BJ (cell line): ENCODE results near the gene CD82. TPM values are rescaled to one million over a fixed set of nuclear protein-coding genes. Genes with fewer than 3 reads are reported as not detected.

Experiments
- CTCF ChIA-PET: fragments of 350-600 bp; formaldehyde crosslinking; extraction: SDS; loops from one replicate; lab custom pipeline; 2021; ENCODE audit warnings: antibody characterized with exemption, inconsistent platforms; lab: Yijun Ruan, JAX
- POLR2A ChIA-PET: fragments of 300-600 bp; sonication (Branson Sonifier 250); formaldehyde crosslinking; extraction: SDS; loops from one replicate; lab custom pipeline; 2021; ENCODE audit warnings: antibody characterized with exemption; lab: Charles Lee
- DNase-seq: peaks from one replicate; pipeline ENCODE4 v3.0.0-alpha.2; 2011; ENCODE audit warnings: low read depth
- H3K27me3 ChIP-seq: 2 replicates; pipeline ENCODE4 v1.6.0; 2011; ENCODE audit warnings: low read length; ENCODE audit not compliant: control insufficient read depth, insufficient read depth
- H3K36me3 ChIP-seq: 2 replicates; pipeline ENCODE4 v1.5.1; 2011; ENCODE audit warnings: low read length; ENCODE audit not compliant: control insufficient read depth, insufficient read depth
- H3K4me3 ChIP-seq: 2 replicates; pipeline ENCODE4 v1.5.1; 2011; ENCODE audit warnings: low read depth, mild to moderate bottlenecking, control low read depth, low read length
- polyA plus RNA-seq: library from polyadenylated mRNA; depleted of rRNA; stranded (reverse); fragments of >200 nt; gene quantifications from 2 replicates; pipeline ENCODE4 v1.2.3, GENCODE V29; 2011
- TF ChIP-seq, protein P1 (sequence below): IDR thresholded peaks from 2 replicates; pipeline ENCODE4 v1.5.1; 2011; ENCODE audit warnings: low read depth, mild to moderate bottlenecking, control low read depth, inconsistent platforms, low read length, moderate library complexity; ENCODE audit not compliant: insufficient read depth

CD82 gene
- polyA plus RNA-seq, 1 experiment = 28.1 TPM

GRCh38 chr11:44615913-44616791 is 50.7 kb downstream of the CD82 start:
- TF ChIP-seq, protein P1, sequence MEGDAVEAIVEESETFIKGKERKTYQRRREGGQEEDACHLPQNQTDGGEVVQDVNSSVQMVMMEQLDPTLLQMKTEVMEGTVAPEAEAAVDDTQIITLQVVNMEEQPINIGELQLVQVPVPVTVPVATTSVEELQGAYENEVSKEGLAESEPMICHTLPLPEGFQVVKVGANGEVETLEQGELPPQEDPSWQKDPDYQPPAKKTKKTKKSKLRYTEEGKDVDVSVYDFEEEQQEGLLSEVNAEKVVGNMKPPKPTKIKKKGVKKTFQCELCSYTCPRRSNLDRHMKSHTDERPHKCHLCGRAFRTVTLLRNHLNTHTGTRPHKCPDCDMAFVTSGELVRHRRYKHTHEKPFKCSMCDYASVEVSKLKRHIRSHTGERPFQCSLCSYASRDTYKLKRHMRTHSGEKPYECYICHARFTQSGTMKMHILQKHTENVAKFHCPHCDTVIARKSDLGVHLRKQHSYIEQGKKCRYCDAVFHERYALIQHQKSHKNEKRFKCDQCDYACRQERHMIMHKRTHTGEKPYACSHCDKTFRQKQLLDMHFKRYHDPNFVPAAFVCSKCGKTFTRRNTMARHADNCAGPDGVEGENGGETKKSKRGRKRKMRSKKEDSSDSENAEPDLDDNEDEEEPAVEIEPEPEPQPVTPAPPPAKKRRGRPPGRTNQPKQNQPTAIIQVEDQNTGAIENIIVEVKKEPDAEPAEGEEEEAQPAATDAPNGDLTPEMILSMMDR = no peak
- POLR2A ChIA-PET = no interaction called here
- CTCF ChIA-PET = interaction anchor here (1.0 to 16.7 kb wide), 30 partner anchors 10 to 533 kb away, joined by 3 to 606 read pairs (median 6); partner anchors contain the start of gene CD82

DNA sequence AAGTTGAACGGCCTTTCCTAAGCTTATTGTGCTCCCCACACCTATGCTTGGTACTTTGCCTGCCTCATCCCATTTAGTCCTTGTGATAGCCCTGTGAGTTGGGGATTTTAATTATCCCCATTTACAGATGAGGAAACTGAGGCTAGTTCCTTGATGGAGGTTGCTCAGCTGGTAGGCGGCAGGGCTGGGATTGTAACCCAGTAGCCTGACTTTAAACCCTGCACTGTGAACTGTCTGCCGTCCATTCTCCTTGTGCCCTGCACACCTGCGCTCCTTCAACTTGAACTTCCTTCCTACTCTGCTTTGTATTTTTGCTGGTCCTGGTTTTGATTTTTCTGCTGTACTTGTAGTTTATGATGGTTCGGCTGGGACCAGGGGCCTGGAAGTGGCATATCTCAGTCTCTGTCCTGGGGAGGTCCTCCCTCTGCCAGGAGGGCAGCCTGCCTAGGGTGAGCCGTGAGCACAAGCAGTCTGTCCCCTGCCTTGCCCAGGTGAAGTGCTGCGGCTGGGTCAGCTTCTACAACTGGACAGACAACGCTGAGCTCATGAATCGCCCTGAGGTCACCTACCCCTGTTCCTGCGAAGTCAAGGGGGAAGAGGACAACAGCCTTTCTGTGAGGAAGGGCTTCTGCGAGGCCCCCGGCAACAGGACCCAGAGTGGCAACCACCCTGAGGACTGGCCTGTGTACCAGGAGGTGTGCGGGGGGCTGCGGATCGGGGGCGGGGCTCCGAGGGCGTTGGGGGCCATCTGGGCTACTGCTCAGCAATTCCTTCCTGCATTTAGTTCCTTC is 52.4 kb downstream of the CD82 start:
- H3K27me3 ChIP-seq = no peaks in the 10 kb centered on the region
- ChIA-PET POLR2A (no interaction called here), CTCF (interaction anchor here (0.7 to 16.7 kb wide), 33 partner anchors 9 to 523 kb away, joined by 3 to 606 read pairs (median 6); partner anchors contain the start of gene CD82)
- H3K4me3 ChIP-seq = no peak overlapping the region
- no peak for DNase-seq
- TF ChIP-seq, protein P1 = no peak
- no peaks in the 10 kb centered on the region for H3K36me3 ChIP-seq

More at GRCh38 chr11:44615913-44616791, 50.7 kb downstream of the CD82 start:
- DNase-seq = no peak
- Histone ChIP-seq H3K4me3 (no peak overlapping the region), H3K36me3 (no peaks in the 10 kb centered on the region), H3K27me3 (no peaks in the 10 kb centered on the region)

- Histone ChIP-seq H3K4me3 (no peak overlapping the region), H3K27me3 (no peaks in the 10 kb centered on the region), H3K36me3 (no peaks in the 10 kb centered on the region)
- POLR2A ChIA-PET = no interaction called here
- CTCF ChIA-PET = interaction anchor here (0.8 to 16.7 kb wide), 5 partner anchors 59 to 292 kb away, joined by 3 to 606 read pairs (median 3); partner anchors contain the start of gene CD82
- no peak for DNase-seq
- TF ChIP-seq, protein P1 = no peak
These were observed 53.3 kb downstream of the CD82 start for GRCh38 chr11:44618561-44619425.

- TF ChIP-seq, protein P1 = no peak
- no peaks in the 10 kb centered on the region for H3K27me3 ChIP-seq
- H3K4me3 ChIP-seq = no peak overlapping the region
- CTCF ChIA-PET = interaction anchor here (0.8 to 16.7 kb wide), 14 partner anchors 9 to 484 kb away, joined by 3 to 606 read pairs (median 10); partner anchors contain the start of gene CD82
- no peak for DNase-seq
- POLR2A ChIA-PET = no interaction called here
- H3K36me3 ChIP-seq = no peaks in the 10 kb centered on the region
These were observed 54.9 kb downstream of the CD82 start for GRCh38 chr11:44620328-44620725.
